ENCODE data around the gene STK35. TPM values are rescaled to one million over a fixed set of nuclear protein-coding genes. Genes with fewer than 3 reads are reported as not detected.

STK35 gene
- total and polyA plus RNA-seq, 2 of the 13 experiments (the other 11 are each of a cell fraction or from before 2014, with no cell fraction given) = 27.4 to 29.8 TPM

DNA sequence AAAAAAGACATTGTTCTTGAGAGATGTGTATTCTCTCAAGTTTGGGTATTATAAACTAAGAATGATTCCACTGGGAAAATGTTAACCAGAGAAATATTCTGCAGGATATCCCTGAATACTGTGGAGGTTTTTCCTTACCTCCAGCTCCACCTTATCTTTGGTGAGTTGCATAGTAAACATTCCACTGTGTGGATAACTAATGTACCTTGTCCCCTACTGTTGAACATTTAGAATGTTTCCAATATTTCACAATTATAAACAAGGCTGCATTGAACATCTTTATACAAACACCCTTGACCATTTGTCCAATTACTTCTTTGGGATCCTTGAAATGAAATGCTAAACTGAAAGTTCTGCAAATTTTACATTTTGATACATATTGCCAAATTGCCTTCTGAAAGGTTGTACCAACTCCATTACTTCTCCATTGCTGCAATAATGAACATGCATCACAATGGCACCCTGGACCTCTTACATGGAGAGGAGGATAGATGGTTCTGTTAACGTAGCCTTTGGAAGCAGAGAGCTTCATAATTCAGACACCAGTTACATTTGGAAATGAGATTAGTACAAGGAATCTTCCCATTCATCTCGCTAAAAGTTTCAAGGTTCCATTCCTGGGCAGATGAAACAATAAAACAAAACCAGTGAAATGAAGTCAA lies 35.0 kb upstream of the STK35 start (continued):
- TF ChIP-seq, protein P1, sequence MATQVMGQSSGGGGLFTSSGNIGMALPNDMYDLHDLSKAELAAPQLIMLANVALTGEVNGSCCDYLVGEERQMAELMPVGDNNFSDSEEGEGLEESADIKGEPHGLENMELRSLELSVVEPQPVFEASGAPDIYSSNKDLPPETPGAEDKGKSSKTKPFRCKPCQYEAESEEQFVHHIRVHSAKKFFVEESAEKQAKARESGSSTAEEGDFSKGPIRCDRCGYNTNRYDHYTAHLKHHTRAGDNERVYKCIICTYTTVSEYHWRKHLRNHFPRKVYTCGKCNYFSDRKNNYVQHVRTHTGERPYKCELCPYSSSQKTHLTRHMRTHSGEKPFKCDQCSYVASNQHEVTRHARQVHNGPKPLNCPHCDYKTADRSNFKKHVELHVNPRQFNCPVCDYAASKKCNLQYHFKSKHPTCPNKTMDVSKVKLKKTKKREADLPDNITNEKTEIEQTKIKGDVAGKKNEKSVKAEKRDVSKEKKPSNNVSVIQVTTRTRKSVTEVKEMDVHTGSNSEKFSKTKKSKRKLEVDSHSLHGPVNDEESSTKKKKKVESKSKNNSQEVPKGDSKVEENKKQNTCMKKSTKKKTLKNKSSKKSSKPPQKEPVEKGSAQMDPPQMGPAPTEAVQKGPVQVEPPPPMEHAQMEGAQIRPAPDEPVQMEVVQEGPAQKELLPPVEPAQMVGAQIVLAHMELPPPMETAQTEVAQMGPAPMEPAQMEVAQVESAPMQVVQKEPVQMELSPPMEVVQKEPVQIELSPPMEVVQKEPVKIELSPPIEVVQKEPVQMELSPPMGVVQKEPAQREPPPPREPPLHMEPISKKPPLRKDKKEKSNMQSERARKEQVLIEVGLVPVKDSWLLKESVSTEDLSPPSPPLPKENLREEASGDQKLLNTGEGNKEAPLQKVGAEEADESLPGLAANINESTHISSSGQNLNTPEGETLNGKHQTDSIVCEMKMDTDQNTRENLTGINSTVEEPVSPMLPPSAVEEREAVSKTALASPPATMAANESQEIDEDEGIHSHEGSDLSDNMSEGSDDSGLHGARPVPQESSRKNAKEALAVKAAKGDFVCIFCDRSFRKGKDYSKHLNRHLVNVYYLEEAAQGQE (IDR thresholded peaks at IDR 0.05; ENCODE audit: borderline replicate concordance in 1 of 2, low read depth in 1 of 2, low read length in 2 of 2) = no peak
- no peak for TF ChIP-seq PHB2 (IDR thresholded peaks at IDR 0.05; ENCODE audit: partially characterized antibody)
- TF ChIP-seq PLRG1 (conservative IDR thresholded peaks at IDR 0.05) = no peak
- 0 out of 2 replicates have a peak, but pooled peaks have one; percentile 58 for TF ChIP-seq SSRP1 (CRISPR knock-in tag; IDR thresholded peaks at IDR 0.05)
- no peak for TF ChIP-seq ZFP62 (CRISPR knock-in tag; IDR thresholded peaks at IDR 0.05)
- TF ChIP-seq ZNF567 (CRISPR knock-in tag; IDR thresholded peaks at IDR 0.05; ENCODE audit: borderline replicate concordance) = no peak
- TF ChIP-seq TEAD3 (CRISPR knock-in tag; optimal IDR thresholded peaks at IDR 0.05; ENCODE audit: borderline replicate concordance) = peak; percentile 99
- TF ChIP-seq ZIK1 (CRISPR knock-in tag; IDR thresholded peaks at IDR 0.05; ENCODE audit: borderline replicate concordance, low read depth) = no peak
- no peak for TF ChIP-seq NAIF1 (CRISPR knock-in tag; IDR thresholded peaks at IDR 0.05; ENCODE audit: borderline replicate concordance)
- TF ChIP-seq ZBTB1 (CRISPR knock-in tag; IDR thresholded peaks at IDR 0.05; ENCODE audit: borderline replicate concordance) = no peak
- no peak for TF ChIP-seq CREB1 (IDR thresholded peaks at IDR 0.05)
- no peak; the same call in 1 of the 2 replicates for TF ChIP-seq CREB1 (CRISPR knock-in tag; IDR thresholded peaks at IDR 0.05)
- TF ChIP-seq, protein P2, sequence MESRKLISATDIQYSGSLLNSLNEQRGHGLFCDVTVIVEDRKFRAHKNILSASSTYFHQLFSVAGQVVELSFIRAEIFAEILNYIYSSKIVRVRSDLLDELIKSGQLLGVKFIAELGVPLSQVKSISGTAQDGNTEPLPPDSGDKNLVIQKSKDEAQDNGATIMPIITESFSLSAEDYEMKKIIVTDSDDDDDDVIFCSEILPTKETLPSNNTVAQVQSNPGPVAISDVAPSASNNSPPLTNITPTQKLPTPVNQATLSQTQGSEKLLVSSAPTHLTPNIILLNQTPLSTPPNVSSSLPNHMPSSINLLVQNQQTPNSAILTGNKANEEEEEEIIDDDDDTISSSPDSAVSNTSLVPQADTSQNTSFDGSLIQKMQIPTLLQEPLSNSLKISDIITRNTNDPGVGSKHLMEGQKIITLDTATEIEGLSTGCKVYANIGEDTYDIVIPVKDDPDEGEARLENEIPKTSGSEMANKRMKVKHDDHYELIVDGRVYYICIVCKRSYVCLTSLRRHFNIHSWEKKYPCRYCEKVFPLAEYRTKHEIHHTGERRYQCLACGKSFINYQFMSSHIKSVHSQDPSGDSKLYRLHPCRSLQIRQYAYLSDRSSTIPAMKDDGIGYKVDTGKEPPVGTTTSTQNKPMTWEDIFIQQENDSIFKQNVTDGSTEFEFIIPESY (CRISPR knock-in tag; IDR thresholded peaks at IDR 0.05) = no peak
- no peak; the same call in 1 of the 2 replicates for TF ChIP-seq ATF7 (IDR thresholded peaks at IDR 0.05)
- no peak for TF ChIP-seq ATF7 (CRISPR knock-in tag; IDR thresholded peaks at IDR 0.05)
- TF ChIP-seq ZNF780A (CRISPR knock-in tag; IDR thresholded peaks at IDR 0.05) = no peak
- peak; percentile 92 for TF ChIP-seq TRIM24 (CRISPR knock-in tag; IDR thresholded peaks at IDR 0.05)
- TF ChIP-seq, protein P3, sequence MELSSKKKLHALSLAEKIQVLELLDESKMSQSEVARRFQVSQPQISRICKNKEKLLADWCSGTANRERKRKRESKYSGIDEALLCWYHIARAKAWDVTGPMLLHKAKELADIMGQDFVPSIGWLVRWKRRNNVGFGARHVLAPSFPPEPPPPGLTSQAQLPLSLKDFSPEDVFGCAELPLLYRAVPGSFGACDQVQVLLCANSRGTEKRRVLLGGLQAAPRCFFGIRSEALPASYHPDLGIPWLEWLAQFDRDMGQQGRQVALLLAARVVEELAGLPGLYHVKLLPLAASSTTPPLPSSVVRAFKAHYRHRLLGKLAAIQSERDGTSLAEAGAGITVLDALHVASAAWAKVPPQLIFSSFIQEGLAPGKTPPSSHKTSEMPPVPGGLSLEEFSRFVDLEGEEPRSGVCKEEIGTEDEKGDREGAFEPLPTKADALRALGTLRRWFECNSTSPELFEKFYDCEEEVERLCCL (CRISPR knock-in tag; IDR thresholded peaks at IDR 0.05; ENCODE audit: borderline replicate concordance) = no peak
- TF ChIP-seq, protein P4, sequence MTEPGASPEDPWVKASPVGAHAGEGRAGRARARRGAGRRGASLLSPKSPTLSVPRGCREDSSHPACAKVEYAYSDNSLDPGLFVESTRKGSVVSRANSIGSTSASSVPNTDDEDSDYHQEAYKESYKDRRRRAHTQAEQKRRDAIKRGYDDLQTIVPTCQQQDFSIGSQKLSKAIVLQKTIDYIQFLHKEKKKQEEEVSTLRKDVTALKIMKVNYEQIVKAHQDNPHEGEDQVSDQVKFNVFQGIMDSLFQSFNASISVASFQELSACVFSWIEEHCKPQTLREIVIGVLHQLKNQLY (CRISPR knock-in tag; IDR thresholded peaks at IDR 0.05) = peak; percentile 46; the same call in 1 of the 2 replicates
- TF ChIP-seq ZNF652 (CRISPR knock-in tag; IDR thresholded peaks at IDR 0.05; ENCODE audit: borderline replicate concordance, low read depth) = no peak; the same call in 1 of the 2 replicates
- no peak for TF ChIP-seq MBD4 (IDR thresholded peaks at IDR 0.05; ENCODE audit: borderline replicate concordance, low read length)
- TF ChIP-seq, protein P5, sequence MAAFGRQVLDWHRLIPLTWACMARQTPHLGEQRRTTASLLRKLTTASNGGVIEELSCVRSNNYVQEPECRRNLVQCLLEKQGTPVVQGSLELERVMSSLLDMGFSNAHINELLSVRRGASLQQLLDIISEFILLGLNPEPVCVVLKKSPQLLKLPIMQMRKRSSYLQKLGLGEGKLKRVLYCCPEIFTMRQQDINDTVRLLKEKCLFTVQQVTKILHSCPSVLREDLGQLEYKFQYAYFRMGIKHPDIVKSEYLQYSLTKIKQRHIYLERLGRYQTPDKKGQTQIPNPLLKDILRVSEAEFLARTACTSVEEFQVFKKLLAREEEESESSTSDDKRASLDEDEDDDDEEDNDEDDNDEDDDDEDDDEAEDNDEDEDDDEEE (CRISPR knock-in tag; IDR thresholded peaks at IDR 0.05) = no peak

Measured in HepG2 (cell line).